HuH-7 (cell line): ENCODE data around the gene TBC1D5.
"Not testable (repeated sequence)": the region's sequence is repeated elsewhere in the genome, so short reads cannot be mapped to it uniquely, and the experiment has no call there.

Experiments
- DNase-seq: peaks from one replicate; pipeline ENCODE4 v3.0.0; 2011; ENCODE audit warnings: low spot score

The TBC1D5 gene

GRCh38 chr3:17642474-17642873 is 100.0 kb downstream of the TBC1D5 start:
- DNase-seq = no peak

DNA sequence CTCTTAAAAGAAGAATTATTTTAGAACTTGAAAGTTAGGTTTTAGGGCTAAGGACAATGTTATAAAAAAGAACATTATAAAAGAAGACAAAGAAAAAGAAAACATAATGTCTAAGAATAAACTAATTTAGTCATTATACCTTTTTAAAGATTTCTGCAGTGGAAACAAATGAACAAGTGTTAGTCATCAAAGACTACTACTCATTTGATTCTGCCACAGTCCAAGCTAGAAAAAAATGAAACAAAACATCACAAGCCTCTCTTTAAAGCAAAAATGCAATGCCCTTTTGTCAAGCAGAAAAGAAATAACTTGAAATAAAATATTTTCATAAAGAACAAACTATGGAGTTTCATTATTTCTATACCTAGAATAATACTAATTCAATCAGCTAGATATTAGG is 102.0 kb downstream of the TBC1D5 start:
- no peak for DNase-seq

- DNase-seq = peak; percentile 18
Measured at GRCh38 chr3:17639765-17640164, 102.7 kb downstream of the TBC1D5 start.

DNA sequence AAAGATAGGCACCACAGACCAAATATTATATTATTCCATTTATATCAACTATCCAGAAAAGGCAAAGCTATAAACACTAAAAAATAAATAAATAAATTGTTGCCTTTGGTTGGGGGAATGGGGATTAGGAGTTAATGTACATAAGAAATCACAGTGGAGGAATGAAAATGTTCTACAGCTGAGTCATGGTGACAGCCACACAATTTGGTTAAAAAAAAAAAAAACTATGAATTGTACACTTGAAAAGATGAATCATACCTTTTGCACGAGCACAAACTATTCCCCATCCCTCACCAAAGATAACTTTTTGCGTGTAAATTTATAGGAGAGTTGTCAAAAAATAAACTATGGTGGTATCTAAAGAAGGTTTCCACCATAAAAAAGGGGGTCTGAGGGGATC is 103.2 kb downstream of the TBC1D5 start:
- DNase-seq = no peak

DNA sequence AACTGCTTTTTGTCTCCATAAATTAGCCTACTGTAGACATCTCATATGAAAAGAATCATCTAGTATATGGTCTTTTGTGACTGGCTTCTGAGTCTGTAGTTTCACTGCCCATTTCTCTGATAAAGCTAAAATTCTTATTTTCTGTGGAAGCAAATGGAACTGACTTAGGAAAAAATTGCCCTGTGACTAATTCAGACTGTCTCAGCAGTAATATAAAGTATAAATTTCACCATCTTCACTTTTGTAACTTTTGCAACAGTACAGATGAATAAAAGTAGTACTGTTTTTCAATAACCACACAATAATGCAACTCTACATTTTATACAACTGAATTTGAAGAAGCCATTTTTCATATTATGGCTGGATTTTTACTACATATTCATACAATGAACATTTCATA is 104.1 kb downstream of the TBC1D5 start:
- DNase-seq = no peak

- DNase-seq = not testable (repeated sequence)
Measured at GRCh38 chr3:17635675-17636074, 106.8 kb downstream of the TBC1D5 start.

DNA sequence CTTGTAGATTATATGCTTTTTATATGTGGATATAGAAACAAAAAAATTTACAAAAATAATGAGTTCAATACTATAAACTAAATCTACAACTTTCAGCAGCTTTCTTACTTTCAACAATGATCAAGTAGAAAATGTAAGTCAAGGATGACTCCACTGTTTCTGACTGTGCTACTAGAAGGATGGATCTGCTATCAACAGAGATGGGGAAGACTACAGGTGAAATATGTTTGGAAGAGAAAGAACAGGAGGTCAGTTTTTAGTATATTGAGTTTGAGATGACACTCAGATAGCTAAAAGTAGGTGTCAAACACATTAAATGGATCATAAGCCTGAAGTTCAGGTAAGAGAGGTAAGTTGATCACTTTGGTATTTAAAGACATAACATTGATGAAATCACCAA is 107.5 kb downstream of the TBC1D5 start:
- DNase-seq = no peak

DNA sequence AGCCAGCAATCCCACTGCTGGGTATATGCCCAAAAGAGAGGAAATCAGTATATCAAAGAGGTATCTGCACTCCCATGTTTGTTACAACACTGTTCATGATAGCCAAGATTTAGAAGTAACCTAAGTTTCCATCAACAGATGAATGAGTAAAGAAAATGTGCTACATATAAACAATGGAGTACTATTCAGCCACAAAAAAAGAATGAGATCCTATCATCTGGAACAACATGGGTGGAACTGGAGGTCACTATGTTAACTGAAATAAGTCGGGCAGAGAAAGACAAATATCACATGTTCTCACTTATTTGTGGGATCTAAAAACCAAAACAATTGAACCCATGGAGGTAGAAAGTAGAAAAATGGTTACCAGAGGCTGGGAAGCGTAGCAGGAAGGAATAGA is 108.2 kb downstream of the TBC1D5 start:
- DNase-seq = no peak

DNA sequence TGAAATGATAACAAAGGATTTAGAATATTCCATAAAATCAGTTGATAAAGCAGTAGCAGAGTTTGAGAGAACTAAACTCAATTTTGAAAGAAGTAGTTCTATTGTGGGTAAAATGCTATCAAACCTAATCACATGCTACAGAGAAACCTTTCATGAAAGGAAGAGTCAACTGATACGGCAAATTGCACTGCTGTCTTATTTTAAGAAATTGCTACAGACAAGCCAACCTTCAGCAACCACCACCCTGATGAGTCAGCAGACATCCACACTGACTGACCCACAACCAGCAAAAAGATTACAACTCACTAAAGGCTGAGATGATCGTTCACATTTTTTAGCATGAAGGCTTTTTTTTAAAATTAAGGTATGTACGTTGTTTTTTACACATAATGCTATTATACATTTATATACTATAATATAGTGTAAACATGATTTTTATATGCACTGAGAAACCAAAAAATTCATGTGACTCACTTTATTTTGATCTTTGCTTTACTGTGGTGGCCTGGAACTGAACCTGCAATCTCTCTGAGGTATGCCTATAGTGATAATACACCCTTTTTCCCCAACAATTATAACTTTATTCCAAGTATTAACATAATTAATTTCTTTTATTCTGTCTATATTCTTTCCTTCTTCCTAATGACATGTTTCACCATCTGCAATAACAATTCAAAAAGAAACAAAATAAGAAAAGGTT is 109.9 kb downstream of the TBC1D5 start:
- no peak for DNase-seq

DNA sequence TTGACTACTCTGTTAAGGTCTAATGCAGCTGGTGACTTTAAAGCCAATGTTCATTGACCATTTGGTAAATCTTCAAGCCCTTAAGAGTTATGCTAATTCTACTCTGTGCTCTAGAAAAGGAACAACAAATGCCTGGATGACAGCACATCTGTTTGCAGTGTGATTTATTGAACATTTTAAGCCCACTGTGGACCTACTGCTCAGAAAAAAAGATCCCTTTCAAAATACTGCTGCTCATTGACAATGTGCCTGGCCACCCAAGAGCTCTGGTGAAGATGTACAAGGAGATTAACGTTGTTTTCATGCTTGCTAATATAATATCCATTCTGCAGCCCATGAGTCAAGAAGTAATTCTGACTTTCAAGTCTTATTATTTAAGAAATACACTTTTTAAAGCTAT is 110.8 kb downstream of the TBC1D5 start:
- DNase-seq = no peak

- DNase-seq = no peak
Measured at GRCh38 chr3:17629400-17629799, 113.0 kb downstream of the TBC1D5 start.

DNA sequence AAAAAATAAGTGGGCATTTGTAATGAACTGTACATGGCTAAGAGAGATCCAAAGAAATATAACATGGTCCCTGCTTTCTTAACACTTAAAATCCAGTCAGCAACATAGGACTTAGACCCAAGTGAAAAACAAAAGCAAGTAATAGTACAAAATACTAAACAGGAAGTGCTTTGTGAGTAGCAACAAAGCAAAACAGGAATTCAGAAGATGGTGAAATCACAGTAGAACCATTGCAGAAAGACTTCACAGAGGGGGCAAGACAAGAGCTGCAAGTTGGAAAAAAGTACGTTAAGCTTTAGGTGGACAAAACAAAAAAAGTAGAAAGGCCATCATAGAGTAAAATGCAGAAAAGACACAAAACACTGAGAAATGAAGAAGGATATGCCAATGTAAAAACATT is 116.0 kb downstream of the TBC1D5 start:
- DNase-seq = no peak

- no peak for DNase-seq
Measured at GRCh38 chr3:17625133-17625532, 117.3 kb downstream of the TBC1D5 start.

- no peak for DNase-seq
Measured at GRCh38 chr3:17623464-17623863, 119.0 kb downstream of the TBC1D5 start.

DNA sequence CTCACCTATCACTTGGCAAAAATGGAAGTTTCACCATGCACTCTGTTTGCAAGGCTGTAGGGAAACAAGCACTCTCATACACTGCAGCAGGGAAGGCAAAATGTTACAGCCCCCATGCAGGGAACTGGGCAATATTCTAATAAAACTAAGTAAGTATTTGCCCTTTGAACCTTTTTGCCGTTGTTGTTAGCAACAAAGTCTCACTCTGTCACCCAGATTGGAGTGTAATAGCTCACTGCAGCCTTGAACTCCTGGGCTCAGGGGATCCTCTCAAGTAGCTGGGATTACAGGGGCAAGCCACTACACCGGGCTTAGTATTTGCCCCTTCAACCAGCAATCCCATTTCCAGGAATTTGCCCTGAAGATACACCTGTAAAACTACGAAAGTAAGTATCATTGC is 122.5 kb downstream of the TBC1D5 start:
- peak; percentile 44 for DNase-seq

- not testable (repeated sequence) for DNase-seq
Measured at GRCh38 chr3:17613017-17613416, 129.4 kb downstream of the TBC1D5 start.

DNA sequence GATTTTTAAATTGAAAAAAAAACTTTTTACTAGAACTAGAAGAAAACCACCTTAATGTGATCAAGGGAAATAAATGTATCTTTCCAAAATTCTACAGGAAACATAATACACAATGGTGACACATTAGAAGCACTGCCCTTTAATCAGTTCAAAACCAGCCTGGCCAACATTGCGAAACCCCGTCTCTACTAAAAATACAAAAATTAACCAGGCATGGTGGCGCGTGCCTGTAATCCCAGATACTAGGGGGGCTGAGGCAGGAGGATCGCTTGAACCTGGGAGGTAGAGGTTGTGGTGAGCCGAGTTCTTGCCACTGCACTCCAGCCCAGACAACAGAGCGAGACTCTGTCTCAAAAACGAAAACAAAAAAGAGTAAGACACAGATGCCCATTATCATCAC is 134.5 kb downstream of the TBC1D5 start:
- DNase-seq = no peak

DNA sequence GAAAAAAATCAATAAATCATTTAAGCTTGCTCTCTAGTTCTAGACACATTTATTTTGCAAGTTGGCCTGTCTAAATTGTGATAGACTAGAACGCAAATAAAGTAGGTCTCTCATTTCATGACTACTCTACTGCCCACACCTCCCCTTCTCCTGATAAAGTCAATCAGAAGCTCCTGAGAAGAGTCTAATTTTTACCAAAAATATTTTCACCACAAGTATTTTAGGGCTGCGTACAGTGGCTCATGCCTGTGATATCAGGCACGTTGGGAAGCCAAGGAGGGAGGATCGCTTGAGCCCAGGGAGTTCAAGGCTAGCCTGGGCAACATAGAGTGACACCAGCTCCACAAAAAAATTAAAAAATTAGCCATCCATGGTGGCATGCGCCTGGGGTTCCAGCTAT is 136.5 kb downstream of the TBC1D5 start:
- no peak for DNase-seq

- DNase-seq = no peak
Measured at GRCh38 chr3:17605032-17605431, 137.4 kb downstream of the TBC1D5 start.

DNA sequence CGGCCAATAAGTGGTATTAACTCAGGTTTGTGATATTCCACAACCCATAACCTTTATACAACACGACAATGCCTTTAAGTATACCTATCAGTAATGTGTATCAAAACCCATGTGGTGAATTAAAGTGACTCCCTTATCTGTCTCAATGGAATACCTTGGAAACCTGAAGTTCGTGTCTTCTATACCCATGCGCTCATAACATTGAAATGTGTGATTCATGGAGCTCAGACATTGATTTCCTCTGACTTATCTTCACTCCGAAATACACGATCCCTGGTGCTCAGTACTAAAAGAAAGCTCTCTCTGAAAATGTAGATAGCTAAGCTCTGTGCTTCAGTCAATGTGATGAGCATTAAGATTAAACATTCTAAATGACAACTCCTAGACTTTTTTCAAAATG is 140.3 kb downstream of the TBC1D5 start:
- DNase-seq = no peak

- DNase-seq = no peak
Measured at GRCh38 chr3:17592956-17593355, 149.5 kb downstream of the TBC1D5 start.

GRCh38 chr3:17590465-17590864 is 152.0 kb downstream of the TBC1D5 start:
- no peak for DNase-seq

GRCh38 chr3:17589888-17590287 is 152.5 kb downstream of the TBC1D5 start:
- no peak for DNase-seq

GRCh38 chr3:17588422-17588821 is 154.0 kb downstream of the TBC1D5 start:
- no peak for DNase-seq
